Retinal pigment epithelial cell (primary cell): ENCODE data around the gene TRAPPC12.

Experiments
- DNase-seq: peaks from one replicate; pipeline ENCODE4 v3.0.0-alpha.2; 2010; ENCODE audit warnings: low read depth
- H3K4me3 ChIP-seq: 2 replicates; pipeline ENCODE4 v1.5.1; 2011; ENCODE audit warnings: mild to moderate bottlenecking, low read length, control low read depth, moderate library complexity
- CTCF ChIP-seq: conservative IDR thresholded peaks from 2 replicates; pipeline ENCODE4 v1.5.1; 2011; ENCODE audit warnings: low read depth, low read length, control low read depth, inconsistent platforms

TRAPPC12 gene

GRCh38 chr2:3406501-3406900 lies 27.0 kb downstream of the TRAPPC12 start:
- TF ChIP-seq CTCF = no peak
- no peak overlapping the region for H3K4me3 ChIP-seq
- no peak for DNase-seq

GRCh38 chr2:3408781-3409180 lies 29.3 kb downstream of the TRAPPC12 start:
- TF ChIP-seq CTCF = no peak

GRCh38 chr2:3409627-3410170 lies 30.2 kb downstream of the TRAPPC12 start:
- DNase-seq = no peak
- no peak overlapping the region for H3K4me3 ChIP-seq
- TF ChIP-seq CTCF = no peak

More at GRCh38 chr2:3408781-3409180, 29.3 kb downstream of the TRAPPC12 start:
- no peak overlapping the region for H3K4me3 ChIP-seq
- no peak for DNase-seq

- no peak overlapping the region for H3K4me3 ChIP-seq
- TF ChIP-seq CTCF = no peak
- no peak for DNase-seq
Measured at GRCh38 chr2:3411103-3411502, 31.6 kb downstream of the TRAPPC12 start.

- H3K4me3 ChIP-seq = no peak overlapping the region
- no peak for TF ChIP-seq CTCF
- DNase-seq = no peak
Measured at GRCh38 chr2:3413697-3414096, 34.2 kb downstream of the TRAPPC12 start.

- H3K4me3 ChIP-seq = no peak overlapping the region
- DNase-seq = no peak
Measured at GRCh38 chr2:3414133-3414860, 34.8 kb downstream of the TRAPPC12 start.

More at GRCh38 chr2:3414133-3414860, 34.8 kb downstream of the TRAPPC12 start:
- TF ChIP-seq CTCF = no peak
